DND-41 (cell line): ENCODE measurements around the gene RUVBL2.

Experiments
- ATAC-seq: fragments of 200-7000 bp; cut with Tn5 transposase; 3 replicates; pipeline ENCODE4 v1.9.1; 2021; ENCODE audit warnings: low read depth; ENCODE audit not compliant: insufficient read depth
- DNase-seq: peaks from one replicate; pipeline ENCODE4 v3.0.0-alpha.2; 2020
- H2AFZ ChIP-seq: 2 replicates; pipeline ENCODE4 v1.6.0; 2012; ENCODE audit warnings: low read depth, low read length
- H3K27ac ChIP-seq: 2 replicates; pipeline ENCODE4 v1.5.1; 2012; ENCODE audit warnings: low read length, inconsistent platforms
- H3K27me3 ChIP-seq: fragments of 200-600 bp; sonication (generic); 2 replicates; pipeline ENCODE4 v1.6.0; 2012; ENCODE audit warnings: low read length, mild to moderate bottlenecking, inconsistent platforms; ENCODE audit not compliant: insufficient read depth, poor library complexity
- H3K36me3 ChIP-seq: 2 replicates; pipeline ENCODE4 v1.5.1; 2012; ENCODE audit warnings: low read length, inconsistent platforms; ENCODE audit not compliant: insufficient read depth
- H3K4me1 ChIP-seq: 2 replicates; pipeline ENCODE4 v1.5.1; 2012; ENCODE audit warnings: mild to moderate bottlenecking, low read length; ENCODE audit not compliant: insufficient read depth
- H3K4me2 ChIP-seq: 2 replicates; pipeline ENCODE4 v1.6.0; 2012; ENCODE audit warnings: mild to moderate bottlenecking, moderate library complexity, low read length, inconsistent platforms; ENCODE audit not compliant: insufficient read depth
- H3K4me3 ChIP-seq, 2 experiments: fragments of 200-600 bp in 1 of 2; shearing (Covaris generic) in 1 of 2; 2 replicates each; pipeline ENCODE4 v1.5.1; 2012 to 2016; ENCODE audit warnings: inconsistent platforms in 2 of 2, low read length in 2 of 2, mild to moderate bottlenecking in 2 of 2, low read depth in 1 of 2, moderate library complexity in 1 of 2
- H3K79me2 ChIP-seq: 2 replicates; pipeline ENCODE4 v1.6.0; 2012; ENCODE audit warnings: low read length, inconsistent platforms; ENCODE audit not compliant: insufficient read depth
- H3K9ac ChIP-seq: 2 replicates; pipeline ENCODE4 v1.6.0; 2012; ENCODE audit warnings: low read depth, mild to moderate bottlenecking, inconsistent platforms, low read length, moderate library complexity
- H3K9me3 ChIP-seq: 2 replicates; pipeline ENCODE4 v1.5.1; 2012; ENCODE audit warnings: low read length, moderate library complexity, mild to moderate bottlenecking, inconsistent platforms; ENCODE audit not compliant: insufficient read depth, severe bottlenecking
- H4K20me1 ChIP-seq: 2 replicates; pipeline ENCODE4 v1.6.0; 2012; ENCODE audit warnings: low read length; ENCODE audit not compliant: insufficient read depth
- CTCF ChIP-seq: IDR thresholded peaks from 2 replicates; pipeline ENCODE4 v1.5.1; 2012; ENCODE audit warnings: borderline replicate concordance, low read length, moderate library complexity, mild to moderate bottlenecking; ENCODE audit not compliant: poor library complexity, severe bottlenecking; ENCODE audit errors: extremely low read depth
- EZH2 ChIP-seq: IDR thresholded peaks from 3 replicates; pipeline ENCODE4 v1.6.1; 2012; ENCODE audit warnings: borderline replicate concordance, low read depth, mild to moderate bottlenecking, moderate library complexity, low read length, inconsistent platforms; ENCODE audit not compliant: severe bottlenecking

Gene RUVBL2

GRCh38 chr19:48964205-48965039 is 29.3 kb upstream of the RUVBL2 start:
- Histone ChIP-seq H4K20me1 (peaks cover 11% of the 10 kb centered on the region), H2AFZ (peak overlapping the region; percentile 46; the same call in 1 of the 2 replicates), H3K27ac (peak overlapping the region; percentile 84), H3K9ac (peak overlapping the region; percentile 80), H3K4me1 (peaks cover 37% of the 10 kb centered on the region), H3K9me3 (no peaks in the 10 kb centered on the region), H3K36me3 (peaks cover 41% of the 10 kb centered on the region), H3K27me3 (no peaks in the 10 kb centered on the region), H3K79me2 (peaks cover 22% of the 10 kb centered on the region), H3K4me3 (peak overlapping the region in 1 of 2 experiments; percentile 98; a peak in 2 of 4 replicates), H3K4me2 (peak overlapping the region; percentile 99)
- ATAC-seq (no peak), DNase-seq (no peak)
- TF ChIP-seq EZH2 (no peak), CTCF (no peak)

DNA sequence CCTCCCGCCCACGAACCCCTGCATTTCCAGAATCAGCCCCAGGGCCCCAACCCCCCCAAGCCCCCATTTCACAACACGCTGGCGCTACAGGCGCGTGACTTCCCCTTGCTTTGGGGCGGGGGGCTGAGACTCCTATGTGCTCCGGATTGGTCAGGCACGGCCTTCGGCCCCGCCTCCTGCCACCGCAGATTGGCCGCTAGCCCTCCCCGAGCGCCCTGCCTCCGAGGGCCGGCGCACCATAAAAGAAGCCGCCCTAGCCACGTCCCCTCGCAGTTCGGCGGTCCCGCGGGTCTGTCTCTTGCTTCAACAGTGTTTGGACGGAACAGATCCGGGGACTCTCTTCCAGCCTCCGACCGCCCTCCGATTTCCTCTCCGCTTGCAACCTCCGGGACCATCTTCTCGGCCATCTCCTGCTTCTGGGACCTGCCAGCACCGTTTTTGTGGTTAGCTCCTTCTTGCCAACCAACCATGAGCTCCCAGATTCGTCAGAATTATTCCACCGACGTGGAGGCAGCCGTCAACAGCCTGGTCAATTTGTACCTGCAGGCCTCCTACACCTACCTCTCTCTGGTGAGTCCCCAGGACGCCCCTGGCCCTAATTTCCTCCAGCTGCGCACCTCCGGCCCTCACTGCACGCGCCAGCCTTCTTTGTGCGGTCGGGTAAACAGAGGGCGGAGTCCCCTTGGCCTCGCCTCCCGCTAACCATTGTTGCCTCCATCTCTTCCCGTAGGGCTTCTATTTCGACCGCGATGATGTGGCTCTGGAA is 28.5 kb upstream of the RUVBL2 start, which contains the start of gene FTL:
Gene FTL, plus strand, starts transcription at position 270 of the 766 bp plus-strand sequence. Its CDS starts 199 bp downstream, at position 469.
- no peak for TF ChIP-seq CTCF
- no peak for TF ChIP-seq EZH2
- H3K27ac ChIP-seq = peak within 1 kb of the TSS; percentile 93
- peak within 1 kb of the TSS; percentile 77 for H2AFZ ChIP-seq
- H3K27me3 ChIP-seq = no peaks in the 10 kb centered on the region
- peaks cover 49% of the 10 kb centered on the region for H3K36me3 ChIP-seq
- H3K9me3 ChIP-seq = no peaks in the 10 kb centered on the region
- H3K79me2 ChIP-seq = peaks cover 22% of the 10 kb centered on the region
- peak within 1 kb of the TSS; percentile 99 for H3K4me2 ChIP-seq
- peak within 1 kb of the TSS; percentile 80 for H3K9ac ChIP-seq
- H3K4me3 ChIP-seq = peak within 1 kb of the TSS; percentile 73 to 98
- ATAC-seq (peak; percentile 75), DNase-seq (peak; percentile 96)
- H4K20me1 ChIP-seq = peaks cover 12% of the 10 kb centered on the region
- H3K4me1 ChIP-seq = peaks cover 39% of the 10 kb centered on the region

GRCh38 chr19:48965806-48966540 is 27.7 kb upstream of the RUVBL2 start:
- Histone ChIP-seq H4K20me1 (peaks cover 14% of the 10 kb centered on the region), H3K27me3 (no peaks in the 10 kb centered on the region), H2AFZ (peak overlapping the region; percentile 77), H3K27ac (peak overlapping the region; percentile 93), H3K4me1 (peaks cover 42% of the 10 kb centered on the region), H3K9me3 (no peaks in the 10 kb centered on the region), H3K9ac (peak overlapping the region; percentile 80), H3K79me2 (peaks cover 22% of the 10 kb centered on the region), H3K4me2 (peak overlapping the region; percentile 99), H3K36me3 (peaks cover 54% of the 10 kb centered on the region), H3K4me3 (peak overlapping the region; percentile 73 to 98)
- ATAC-seq (peak; percentile 67), DNase-seq (peak; percentile 92)
- TF ChIP-seq CTCF = no peak
- TF ChIP-seq EZH2 = no peak
